Colon (tissue), 2 donors: ENCODE results near the gene RRP1.

Experiments
- FAIRE-seq: peaks from 2 replicates; lab custom pipeline; 2012; peaks lifted over from hg19 to GRCh38; lab: Jason Lieb, UNC
- donor health status: control.
- donor health status: control.

Gene RRP1

DNA sequence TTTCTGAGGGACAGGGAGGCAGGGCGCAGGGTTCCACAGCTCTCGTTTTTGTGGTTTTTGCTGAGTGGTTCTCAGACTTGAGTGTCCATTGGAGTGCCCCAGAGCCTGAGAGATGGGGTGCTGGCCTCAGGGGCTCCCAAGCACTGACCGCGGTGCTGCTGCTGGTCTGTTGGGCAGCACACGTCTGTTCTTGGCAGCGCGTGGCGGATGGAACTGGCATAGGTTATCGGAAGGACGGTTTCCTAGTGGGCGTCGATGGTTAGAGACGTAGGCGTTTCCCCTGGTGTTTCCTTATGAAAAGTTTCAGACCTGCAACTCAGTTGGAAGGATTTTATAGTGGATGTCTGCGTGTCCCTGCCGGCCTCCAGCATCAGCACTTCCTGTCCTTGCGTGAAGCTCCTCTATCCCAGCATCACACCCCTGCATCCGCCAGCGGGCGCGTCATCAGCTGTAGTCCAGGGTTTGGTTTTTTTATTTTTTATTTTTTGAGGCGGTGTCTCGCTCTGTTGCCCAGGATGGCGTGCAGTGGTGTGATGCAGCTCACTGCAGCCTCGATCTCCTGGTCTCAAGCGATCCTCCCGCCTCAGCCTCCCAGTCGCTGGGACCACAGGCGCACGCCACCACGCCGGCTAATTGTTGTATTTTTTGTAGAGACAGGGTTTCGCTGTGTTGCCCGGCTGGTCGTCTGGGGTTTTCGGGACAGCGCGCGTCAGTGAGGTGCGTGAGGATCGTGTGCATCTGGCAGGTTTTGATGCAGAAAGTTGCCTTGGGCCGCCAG, 11.8 kb downstream of the RRP1 start:
- FAIRE-seq: no peak

DNA sequence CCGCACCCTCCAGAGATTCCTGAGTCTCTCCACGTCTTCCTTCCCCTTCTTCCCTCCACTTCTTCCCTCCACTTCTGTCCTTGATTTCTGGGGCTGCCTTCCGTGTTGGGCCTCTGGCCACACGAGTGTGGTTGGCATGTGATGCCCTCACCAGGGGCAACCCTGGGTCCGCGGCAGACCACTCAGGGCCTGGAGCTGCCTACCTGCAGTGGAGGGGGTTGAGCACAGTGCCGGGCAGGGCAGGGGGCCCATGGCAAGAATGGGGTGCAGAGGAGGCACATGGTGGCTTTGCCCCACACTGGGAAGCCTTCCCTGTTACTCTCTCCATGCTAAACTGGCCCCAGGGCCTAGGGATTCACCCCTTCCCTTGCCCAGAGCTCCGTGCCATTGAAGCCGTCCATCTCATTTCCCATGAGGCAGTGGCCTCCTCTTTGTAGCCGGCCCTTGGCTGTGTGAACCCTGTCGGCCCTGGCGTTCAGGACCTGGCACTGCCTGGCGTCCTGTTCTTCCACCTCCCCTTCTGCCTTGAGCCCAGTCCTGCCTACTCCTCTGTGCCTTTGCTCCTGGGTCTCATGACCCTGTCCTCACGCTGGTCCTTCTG, 13.4 kb downstream of the RRP1 start:
- no peak for FAIRE-seq

DNA sequence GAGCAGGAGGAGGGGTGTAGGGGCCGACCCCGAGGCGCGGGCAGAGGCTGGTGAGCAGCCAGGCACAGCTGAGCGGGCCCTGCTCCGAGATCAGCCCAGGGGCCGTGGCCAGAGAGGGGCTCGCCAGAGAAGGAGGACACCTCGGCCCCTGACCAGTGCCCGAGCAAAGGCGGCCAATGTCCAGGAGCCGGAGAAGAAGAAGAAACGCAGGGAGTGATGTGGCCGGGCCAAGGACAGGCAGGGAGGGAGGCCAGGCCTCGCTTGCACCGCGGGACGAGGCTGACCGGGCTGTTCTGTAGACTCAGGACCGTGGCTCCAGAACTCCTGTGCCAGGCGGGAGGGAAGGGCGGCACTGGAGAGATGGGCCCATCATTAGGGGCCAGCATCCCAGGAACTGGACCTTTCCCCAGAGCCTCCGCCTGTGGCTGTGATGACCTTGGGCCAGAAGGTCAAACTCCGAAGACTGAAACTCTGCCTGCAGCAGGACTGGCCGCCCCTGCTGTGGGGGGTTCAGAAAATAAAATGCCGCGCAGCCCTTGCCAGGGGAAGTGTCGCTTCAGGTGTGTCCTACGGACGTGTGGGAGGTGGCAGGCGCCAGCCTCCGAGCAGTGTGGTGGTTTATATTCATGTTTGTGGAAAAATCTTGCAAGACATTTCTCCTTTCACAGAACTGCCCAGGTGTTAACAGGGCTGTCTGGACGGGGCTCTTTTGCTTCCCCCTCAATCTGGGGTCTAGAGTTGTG, 14.4 kb downstream of the RRP1 start:
- FAIRE-seq: no peak

DNA sequence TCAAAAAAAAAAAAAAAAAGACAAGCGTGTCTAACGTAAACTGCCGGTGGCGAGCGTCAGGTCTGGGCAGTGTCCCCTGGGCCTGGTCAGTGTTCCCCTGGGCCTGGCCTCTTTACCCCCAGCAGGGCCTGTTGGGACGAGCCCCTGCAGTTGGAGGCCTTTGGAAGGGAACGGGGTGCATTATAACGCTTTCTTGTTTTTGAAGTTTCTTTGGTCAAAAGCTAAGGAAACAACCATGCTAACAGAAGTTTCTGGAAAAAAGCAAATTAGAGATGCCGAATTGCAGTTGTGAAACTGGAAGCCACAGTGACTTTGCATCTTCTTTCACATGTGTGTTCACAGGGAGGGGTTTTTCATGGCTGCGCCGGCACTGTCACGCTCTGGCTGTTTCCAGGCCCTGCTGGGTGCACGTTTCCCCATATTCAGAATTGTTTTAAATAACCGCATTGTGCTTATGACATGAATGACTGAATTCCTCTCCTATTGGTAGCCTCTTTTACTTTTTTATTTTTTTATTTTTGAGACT, 16.0 kb downstream of the RRP1 start:
- no peak for FAIRE-seq

DNA sequence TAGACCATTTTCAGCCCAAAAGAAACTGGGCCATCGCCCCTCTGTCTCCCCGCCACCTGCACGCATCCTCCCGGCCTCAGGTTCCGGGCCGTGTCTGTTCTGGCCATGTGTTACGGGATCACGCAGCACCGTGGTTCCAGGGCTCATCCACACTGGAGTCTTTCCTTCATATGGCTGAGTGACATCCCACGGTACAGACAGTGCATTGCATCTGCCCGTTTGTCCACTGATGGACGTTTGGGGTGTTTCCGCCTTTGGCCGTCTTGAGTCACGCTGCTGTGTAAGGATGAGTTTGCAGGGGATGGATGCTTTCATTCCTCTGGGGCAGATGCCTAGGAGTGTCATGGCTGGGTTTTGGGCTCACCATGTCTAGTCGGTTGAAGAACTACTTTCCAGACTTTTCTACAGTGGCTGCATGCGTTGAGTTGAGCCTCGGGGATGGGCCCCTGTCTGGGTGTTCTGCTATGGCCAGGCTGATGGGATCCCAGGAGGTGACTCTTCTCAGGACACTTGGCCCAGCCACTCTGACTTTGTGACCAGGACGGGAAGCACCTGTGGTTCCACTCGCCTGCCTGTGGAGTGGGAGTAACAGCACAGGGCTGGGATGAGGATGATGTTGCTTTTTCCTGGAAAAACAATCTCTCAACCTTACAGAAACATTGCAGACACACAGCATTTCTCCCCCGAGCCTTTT, 16.8 kb downstream of the RRP1 start:
- FAIRE-seq: no peak

GRCh38 chr21:43808367-43808766, 19.0 kb downstream of the RRP1 start:
- no peak for FAIRE-seq

GRCh38 chr21:43808832-43809251, 19.5 kb downstream of the RRP1 start:
- no peak for FAIRE-seq

- FAIRE-seq: no peak
Measured at GRCh38 chr21:43809346-43809799, 20.0 kb downstream of the RRP1 start.

DNA sequence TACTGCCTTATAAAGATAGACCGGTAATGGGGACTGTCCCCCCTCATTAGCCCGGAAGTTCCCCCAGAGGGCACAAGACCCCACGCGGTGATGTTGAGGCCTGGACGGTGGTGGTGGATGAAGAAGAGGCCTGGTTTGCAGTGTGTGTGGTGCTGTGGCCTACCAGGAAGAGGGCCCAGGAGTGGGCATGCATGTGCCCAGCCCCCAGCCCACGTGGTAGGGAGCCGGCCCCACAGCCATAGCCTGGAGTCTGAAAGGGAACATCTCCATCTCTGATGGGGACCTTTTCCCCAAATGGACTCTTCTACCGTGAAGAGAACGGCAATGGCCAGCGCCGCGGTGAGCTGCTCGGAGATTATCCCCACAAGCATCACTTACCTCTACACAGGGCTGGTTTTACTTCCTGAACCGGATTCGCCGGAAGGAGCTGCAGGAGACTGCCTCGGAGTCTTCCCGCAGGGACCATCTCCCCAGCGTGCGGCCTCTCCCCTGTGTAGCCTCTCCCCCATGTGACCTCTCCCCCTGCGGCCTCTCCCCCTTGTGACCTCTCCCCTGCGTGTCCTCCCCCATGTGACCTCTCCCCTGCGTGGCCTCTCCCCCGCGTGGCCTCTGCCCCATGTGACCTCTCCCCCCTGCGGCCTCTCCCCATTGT, 20.6 kb downstream of the RRP1 start:
- FAIRE-seq: no peak

DNA sequence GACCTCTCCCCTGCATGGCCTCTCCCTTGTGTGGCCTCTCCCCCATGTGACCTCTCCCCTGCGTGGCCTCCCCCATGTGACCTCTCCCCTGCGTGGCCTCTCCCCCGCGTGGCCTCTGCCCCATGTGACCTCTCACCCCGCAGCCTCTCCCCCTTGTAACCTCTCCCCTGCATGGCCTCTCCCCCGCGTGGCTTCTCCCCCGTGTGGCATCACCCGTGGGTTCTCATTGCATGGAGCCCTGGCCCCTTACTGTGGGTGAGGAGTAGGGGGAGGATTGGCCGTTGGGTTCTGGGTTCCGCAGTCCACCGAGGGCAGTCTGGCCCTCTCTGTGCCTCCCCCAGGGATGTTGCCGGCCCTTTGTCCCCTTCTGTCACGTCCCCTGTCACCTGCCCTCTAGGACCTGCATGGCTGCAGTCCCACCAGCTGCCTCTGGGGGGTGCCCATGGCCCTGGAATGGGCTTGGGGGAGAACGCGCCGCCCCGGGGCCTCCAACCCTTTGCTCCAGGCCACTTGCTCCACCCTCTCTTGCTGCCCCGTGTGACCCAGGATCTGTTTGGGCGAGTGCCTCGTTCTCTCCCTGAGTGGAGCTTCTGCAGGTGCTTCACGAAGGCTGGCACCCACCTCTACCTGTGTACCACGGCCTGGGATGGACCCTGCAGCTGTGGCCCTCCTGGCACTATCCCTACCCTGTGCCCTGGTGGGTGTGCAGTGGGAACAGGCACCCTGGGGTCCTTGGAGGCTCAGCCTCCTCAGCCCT, 21.3 kb downstream of the RRP1 start:
- no peak for FAIRE-seq

- FAIRE-seq: no peak
Measured at GRCh38 chr21:43811262-43812105, 22.1 kb downstream of the RRP1 start.

DNA sequence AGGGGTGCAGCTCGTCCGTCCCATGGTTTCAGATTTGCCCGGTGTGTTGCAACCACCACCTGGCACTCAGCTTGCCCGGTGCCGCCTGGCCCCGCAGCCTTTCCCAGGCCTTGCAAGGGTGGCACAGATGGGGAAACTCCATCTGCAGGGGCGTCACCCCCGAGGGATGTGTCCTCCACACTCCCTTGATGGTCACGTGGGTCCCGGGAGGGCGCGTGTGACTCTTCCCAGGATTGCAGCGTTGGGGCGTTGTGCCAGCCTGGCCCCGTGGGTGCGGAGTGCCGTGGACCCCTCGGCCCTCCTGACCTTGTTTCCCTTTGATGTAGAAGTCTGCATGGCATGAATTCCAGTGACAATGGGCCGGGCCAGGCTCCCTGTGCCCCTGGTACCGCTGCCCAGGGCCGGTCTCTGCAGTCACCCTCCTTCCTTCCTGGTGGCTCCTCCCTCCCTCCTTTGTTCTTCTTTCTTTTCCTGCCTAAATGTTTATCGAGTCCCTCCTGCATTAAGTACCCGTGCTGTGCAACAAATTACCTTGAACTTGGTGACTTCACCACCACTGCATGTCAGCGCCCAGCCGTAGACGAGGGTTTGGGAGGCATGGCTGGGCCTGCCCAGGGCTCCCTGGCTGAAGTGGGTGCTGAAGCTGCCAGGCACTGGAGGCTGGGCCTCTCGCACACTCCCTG, 22.9 kb downstream of the RRP1 start:
- no peak for FAIRE-seq

DNA sequence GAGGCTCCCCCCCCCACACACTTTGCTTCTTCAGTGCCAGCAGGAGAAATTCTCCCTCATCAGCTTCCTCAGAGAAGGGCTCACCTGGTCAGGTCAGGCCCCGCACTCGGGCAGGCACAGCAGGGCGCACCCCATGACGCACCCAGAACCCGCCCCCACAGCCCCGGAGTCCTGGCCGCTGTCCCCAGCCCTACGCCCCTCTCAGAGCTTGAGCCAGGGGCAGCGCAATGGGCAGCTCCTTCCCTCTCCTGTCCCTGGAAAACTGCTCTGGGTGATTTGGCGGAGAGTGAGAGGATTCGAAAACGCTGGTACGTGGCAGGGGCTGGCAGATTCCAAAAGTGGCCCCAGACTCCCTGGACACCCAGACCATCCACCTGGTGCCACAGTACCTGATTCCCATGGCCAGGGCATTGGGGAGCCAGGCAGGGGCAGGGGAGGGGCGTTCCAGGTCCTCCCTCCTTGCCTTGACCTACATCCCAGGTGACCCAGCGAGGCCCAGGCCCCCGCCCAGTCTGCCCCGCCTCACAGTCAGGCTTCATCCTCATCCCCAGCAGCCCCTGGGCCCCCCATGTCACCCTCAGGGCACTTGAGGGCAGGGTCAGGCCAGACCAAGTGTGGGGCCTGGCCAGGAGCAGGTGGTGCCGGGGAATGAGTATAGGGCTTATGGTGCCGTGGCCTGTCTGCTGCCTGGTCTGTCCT, 23.7 kb downstream of the RRP1 start:
- FAIRE-seq: no peak

DNA sequence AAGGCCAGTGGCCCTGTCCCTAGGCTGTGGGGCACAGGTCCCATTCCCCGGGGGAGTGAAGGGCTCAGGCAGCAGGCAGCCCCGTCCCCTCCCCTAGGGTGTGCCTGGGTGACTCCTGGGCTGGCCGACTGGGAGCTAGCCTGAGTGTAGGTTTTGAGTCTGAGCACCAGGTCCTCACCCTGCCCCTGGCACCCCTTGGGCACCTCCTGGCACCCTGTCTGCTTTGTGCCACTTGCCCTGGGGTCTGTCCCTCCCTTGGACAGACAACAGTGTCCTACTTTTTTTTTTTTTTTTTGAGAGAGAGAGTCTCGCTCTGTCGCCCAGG, 24.2 kb downstream of the RRP1 start:
- FAIRE-seq: no peak

DNA sequence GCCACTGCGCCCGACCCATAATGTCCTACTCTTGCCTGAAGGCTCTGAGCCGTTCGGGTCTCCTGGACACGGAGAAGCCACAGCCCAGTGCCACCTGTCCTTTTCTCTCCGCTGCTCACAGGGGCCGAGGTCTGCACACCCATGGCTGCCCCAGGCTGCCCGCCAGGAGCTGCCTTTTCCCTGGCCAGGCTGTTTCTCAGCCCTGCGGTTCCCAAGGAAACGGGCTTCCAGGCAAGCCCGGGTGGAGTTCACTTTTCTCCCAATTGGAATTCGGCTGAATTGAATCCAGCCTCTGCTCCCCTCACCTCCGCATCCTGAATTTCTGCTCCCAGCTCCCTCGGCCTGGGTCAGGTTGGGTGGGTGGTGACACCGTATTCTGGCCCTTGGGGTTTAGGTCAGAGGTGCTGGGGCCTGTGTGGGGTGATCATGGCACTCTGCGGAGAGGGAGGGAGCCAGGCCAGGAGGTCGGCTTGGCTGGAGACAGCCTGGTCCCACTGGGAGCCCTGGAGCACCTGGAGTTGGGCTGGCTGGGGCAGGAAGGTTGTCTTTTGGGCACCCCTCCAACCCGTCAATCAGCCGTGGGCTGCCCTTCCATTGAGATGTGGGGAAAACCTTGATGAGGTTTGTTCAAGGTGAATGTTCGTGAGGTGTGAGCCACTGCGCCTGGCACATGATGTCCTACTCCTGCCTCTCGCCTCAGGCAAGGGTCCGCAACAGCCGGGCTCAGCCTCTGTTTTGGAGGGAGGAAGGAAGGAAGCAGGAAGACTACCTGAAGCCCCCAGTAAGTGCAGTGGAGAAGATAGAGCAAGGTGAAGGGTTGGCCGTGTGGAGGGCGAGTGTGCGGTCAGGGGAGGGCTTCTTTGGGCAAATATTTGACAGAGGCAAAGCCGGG, 25.1 kb downstream of the RRP1 start:
- FAIRE-seq: no peak

DNA sequence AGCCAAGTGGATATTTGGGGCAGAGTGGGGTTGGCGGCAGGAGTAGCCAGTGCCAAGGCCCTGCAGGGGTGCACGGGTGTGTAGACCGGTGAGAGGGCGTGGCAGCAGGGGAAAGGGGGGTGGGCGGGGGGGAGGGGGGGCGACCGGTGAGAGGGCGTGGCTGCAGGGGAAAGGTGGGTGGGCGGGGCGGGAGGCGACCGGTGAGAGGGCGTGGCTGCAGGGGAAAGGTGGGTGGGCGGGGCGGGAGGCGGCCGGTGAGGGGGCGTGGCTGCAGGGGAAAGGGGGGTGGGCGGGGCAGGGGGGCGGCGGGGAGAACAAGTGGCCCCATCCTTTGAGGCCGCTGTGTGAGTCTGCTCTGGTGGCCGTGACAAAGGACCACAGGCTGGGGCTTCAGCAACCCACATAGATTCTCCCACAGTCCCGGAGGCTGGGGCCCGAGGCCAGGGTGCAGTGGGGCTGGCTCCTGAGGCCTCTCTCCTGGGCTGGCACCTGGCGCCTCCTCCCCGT, 25.8 kb downstream of the RRP1 start:
- FAIRE-seq: no peak

- FAIRE-seq: no peak
Measured at GRCh38 chr21:43815991-43816390, 26.6 kb downstream of the RRP1 start.

- no peak for FAIRE-seq
Measured at GRCh38 chr21:43816611-43817071, 27.3 kb downstream of the RRP1 start.
